ENCODE measurements around the gene PWP2.

Gene PWP2

GRCh38 chr21:44107026-44107501, at the start of gene PWP2:
TSS of gene PWP2 (plus strand) at chr21:44107399. CDS start at chr21:44107417, 18 bp downstream.
- DNase-seq (peak; percentile 39), ATAC-seq (peak; percentile 91)

- ATAC-seq, result peak; percentile 83
- peak; percentile 48 for DNase-seq
Measured at GRCh38 chr21:44057960-44058651, 49.1 kb upstream of the PWP2 start.

- DNase-seq, result no peak
- ATAC-seq, result no peak
Measured at GRCh38 chr21:44058652-44058964, 48.6 kb upstream of the PWP2 start.

GRCh38 chr21:44058981-44059380, 48.2 kb upstream of the PWP2 start:
- ATAC-seq (no peak), DNase-seq (no peak)

- ATAC-seq, result no peak
Measured at GRCh38 chr21:44059710-44060109, 47.5 kb upstream of the PWP2 start.

GRCh38 chr21:44062380-44062779, 44.8 kb upstream of the PWP2 start:
- ATAC-seq (no peak), DNase-seq (no peak)

More at GRCh38 chr21:44059710-44060109, 47.5 kb upstream of the PWP2 start:
- no peak for DNase-seq

GRCh38 chr21:44063151-44063912, 43.9 kb upstream of the PWP2 start:
- DNase-seq (no peak), ATAC-seq (no peak)

GRCh38 chr21:44064852-44065403, 42.3 kb upstream of the PWP2 start:
- DNase-seq (peak; percentile 19), ATAC-seq (peak; percentile 61)

GRCh38 chr21:44065428-44065827, 41.8 kb upstream of the PWP2 start:
- peak; percentile 98 for ATAC-seq

GRCh38 chr21:44066116-44066515, 41.1 kb upstream of the PWP2 start:
- no peak for DNase-seq
- no peak for ATAC-seq

More at GRCh38 chr21:44065428-44065827, 41.8 kb upstream of the PWP2 start:
- DNase-seq, result peak; percentile 71

- no peak for DNase-seq
- no peak for ATAC-seq
Measured at GRCh38 chr21:44067011-44067839, 40.0 kb upstream of the PWP2 start.

GRCh38 chr21:44070391-44070790, 36.8 kb upstream of the PWP2 start:
- DNase-seq (no peak), ATAC-seq (no peak)

GRCh38 chr21:44071359-44072104, 35.7 kb upstream of the PWP2 start:
- DNase-seq (no peak), ATAC-seq (no peak)

- DNase-seq (no peak), ATAC-seq (no peak)
Measured at GRCh38 chr21:44072111-44072510, 35.1 kb upstream of the PWP2 start.

GRCh38 chr21:44074315-44074958, 32.8 kb upstream of the PWP2 start:
- DNase-seq (no peak), ATAC-seq (no peak)

GRCh38 chr21:44076316-44076715, 30.9 kb upstream of the PWP2 start:
- ATAC-seq, result no peak
- DNase-seq, result no peak

GRCh38 chr21:44078411-44078981, 28.7 kb upstream of the PWP2 start:
- DNase-seq, result no peak
- ATAC-seq, result no peak

- no peak for ATAC-seq
- DNase-seq, result no peak
Measured at GRCh38 chr21:44079446-44079845, 27.8 kb upstream of the PWP2 start.

- no peak for ATAC-seq
- no peak for DNase-seq
Measured at GRCh38 chr21:44079846-44080245, 27.4 kb upstream of the PWP2 start.

GRCh38 chr21:44082648-44083440, 24.4 kb upstream of the PWP2 start:
- peak; percentile 16 for ATAC-seq
- peak; percentile 38 for DNase-seq
